Endothelial cell of umbilical vein (primary cell): ENCODE measurements around the gene CMTM7. TPM values are rescaled to one million over a fixed set of nuclear protein-coding genes. Genes with fewer than 3 reads are reported as not detected.

Experiments used
- BruUV-seq: library from RNA; stranded (reverse); fragments of 400-500 nt; replicated peaks from 2 replicates; lab custom pipeline; 2021; lab: Mats Ljungman, UMichigan
- CTCF ChIA-PET: fragments of 300-600, 350-600 bp; sonication (Branson Sonifier 250); formaldehyde crosslinking; loops from one replicate; lab custom pipeline; 2021; ENCODE audit warnings: antibody characterized with exemption, inconsistent platforms; lab: Charles Lee
- POLR2A ChIA-PET: fragments of 300-600, 350-600 bp; sonication (Branson Sonifier 250); formaldehyde crosslinking; loops from one replicate; lab custom pipeline; 2021; ENCODE audit warnings: antibody characterized with exemption, inconsistent platforms; lab: Charles Lee
- DNase-seq: peaks from one replicate; pipeline ENCODE4 v3.0.0-alpha.2; 2011; ENCODE audit warnings: low read depth, low spot score
- FAIRE-seq: peaks from 2 replicates; lab custom pipeline; 2011; peaks lifted over from hg19 to GRCh38; lab: Jason Lieb, UNC
- H2AFZ ChIP-seq: 2 replicates; pipeline ENCODE4 v1.6.0; 2012; ENCODE audit warnings: low read depth, low read length, control low read depth, inconsistent platforms
- H3K27ac ChIP-seq: 2 replicates; pipeline ENCODE4 v1.5.1; 2011; ENCODE audit warnings: low read depth, mild to moderate bottlenecking, control low read depth, low read length, moderate library complexity; ENCODE audit not compliant: insufficient read depth
- H3K27me3 ChIP-seq, 2 experiments: 2 replicates each; pipeline versions ENCODE4 v1.6.0 to v1.6.1; 2011; ENCODE audit warnings: low read length in 2 of 2, mixed read lengths in 1 of 2; ENCODE audit not compliant: control insufficient read depth in 2 of 2, insufficient read depth in 2 of 2
- H3K36me3 ChIP-seq, 2 experiments: 2 replicates in 1 of 2; 3 replicates in 1 of 2; pipeline ENCODE4 v1.5.1; 2011; ENCODE audit warnings: low read length in 2 of 2, mild to moderate bottlenecking in 1 of 2, moderate library complexity in 1 of 2; ENCODE audit not compliant: control insufficient read depth in 2 of 2, insufficient read depth in 2 of 2; ENCODE audit errors: extremely low read depth in 1 of 2
- H3K4me1 ChIP-seq: 3 replicates; pipeline ENCODE4 v1.5.1; 2011; ENCODE audit warnings: mild to moderate bottlenecking, low read length; ENCODE audit not compliant: control insufficient read depth, insufficient read depth; ENCODE audit errors: extremely low read depth
- H3K4me2 ChIP-seq: 2 replicates; pipeline ENCODE4 v1.6.1; 2011; ENCODE audit warnings: low read length, control low read depth, mixed read lengths; ENCODE audit not compliant: insufficient read depth
- H3K4me3 ChIP-seq, 3 experiments: fragments of 200-600 bp in 1 of 3; sonication (generic), shearing (Covaris generic) in 1 of 3; replicated peaks in 1 of 3; 2 replicates each; pipeline ENCODE4 v1.5.1; 2011 to 2016; ENCODE audit warnings: control low read depth in 3 of 3, low read length in 3 of 3, mild to moderate bottlenecking in 2 of 3, inconsistent platforms in 1 of 3, low read depth in 1 of 3, moderate library complexity in 1 of 3; ENCODE audit not compliant: insufficient read depth in 1 of 3
- H3K79me2 ChIP-seq: 2 replicates; pipeline ENCODE4 v1.6.0; 2012; ENCODE audit warnings: low read length, inconsistent platforms; ENCODE audit not compliant: control insufficient read depth, insufficient read depth
- H3K9ac ChIP-seq: replicated peaks from 2 replicates; pipeline ENCODE3; 2011; ENCODE audit warnings: low read length, control low read depth; ENCODE audit not compliant: insufficient read depth; ENCODE audit errors: extremely low read depth
- H3K9me1 ChIP-seq: replicated peaks from 3 replicates; pipeline ENCODE4 v1.6.0; 2011; ENCODE audit warnings: mild to moderate bottlenecking, low read length; ENCODE audit not compliant: control insufficient read depth, insufficient read depth; ENCODE audit errors: extremely low read depth
- H3K9me3 ChIP-seq: replicated peaks from 2 replicates; pipeline ENCODE4 v1.5.1; 2012; ENCODE audit warnings: low read length, inconsistent platforms; ENCODE audit not compliant: control insufficient read depth, insufficient read depth
- H4K20me1 ChIP-seq: replicated peaks from 2 replicates; pipeline ENCODE3; 2011; ENCODE audit warnings: mild to moderate bottlenecking, low read length; ENCODE audit not compliant: control insufficient read depth, insufficient read depth; ENCODE audit errors: extremely low read depth
- EZH2 ChIP-seq: IDR thresholded peaks from 2 replicates; pipeline ENCODE4 v1.6.1; 2012; ENCODE audit warnings: borderline replicate concordance, low read depth, mild to moderate bottlenecking, moderate library complexity, low read length, inconsistent platforms; ENCODE audit not compliant: severe bottlenecking
- FOS ChIP-seq: IDR thresholded peaks from 2 replicates; pipeline ENCODE4 v1.6.1; 2011; ENCODE audit warnings: mild to moderate bottlenecking, low read length, moderate library complexity, borderline replicate concordance; ENCODE audit not compliant: insufficient read depth
- GATA2 ChIP-seq: IDR thresholded peaks from 2 replicates; pipeline ENCODE4 v1.7.0; 2011; ENCODE audit warnings: low read depth, mild to moderate bottlenecking, moderate library complexity, mixed read lengths, low read length; ENCODE audit not compliant: insufficient read length, insufficient read depth
- JUN ChIP-seq: IDR thresholded peaks from 2 replicates; pipeline ENCODE4 v1.6.1; 2011; ENCODE audit warnings: borderline replicate concordance, low read depth; ENCODE audit not compliant: insufficient read length, insufficient read depth
- MYC ChIP-seq: IDR thresholded peaks from one replicate; pipeline ENCODE4 v1.6.1; 2011; ENCODE audit warnings: mild to moderate bottlenecking, low read depth, low read length
- POLR2A ChIP-seq: IDR thresholded peaks from 2 replicates; pipeline ENCODE4 v1.6.1; 2012; ENCODE audit warnings: low read depth, mild to moderate bottlenecking, control low read depth, low read length
- POLR2AphosphoS5 ChIP-seq: IDR thresholded peaks from 2 replicates; pipeline ENCODE4 v1.6.1; 2012; ENCODE audit warnings: low read depth, mild to moderate bottlenecking, control low read depth, low read length, moderate library complexity; ENCODE audit not compliant: insufficient read depth
- dilution Hi-C: fragments of 300-500 bp; cut with MboI; formaldehyde crosslinking; loops from one replicate; pipeline ENCODE4 v1.15.0; 2019; ENCODE audit warnings: low sequenced_read_pairs; ENCODE audit not compliant: extremely low pct_ligation_motif_present
- intact Hi-C: fragments of 100-400 bp; cut with micrococcal nuclease; formaldehyde crosslinking; loops from one replicate; pipeline ENCODE4 v1.10.0; 2022
- polyA plus RNA-seq, 4 experiments: library from polyadenylated mRNA; depleted of rRNA in 3 of 4; stranded (reverse) in 3 of 4; unstranded in 1 of 4; fragments of >200 nt; gene quantifications; 2 replicates each; pipeline versions ENCODE4 v1.2.1 to v1.2.3, GENCODE V29; 2011 to 2012; ENCODE audit warnings: missing spikeins in 1 of 4
- total RNA-seq: library from RNA; stranded (reverse); gene quantifications from 2 replicates; pipeline ENCODE4 v1.2.3, GENCODE V29; 2021
- TF ChIP-seq, protein P1 (sequence below), 2 donors: IDR thresholded peaks; 1 replicate in 1 of 2; 2 replicates in 1 of 2; pipeline ENCODE4 v1.5.1; 2011; ENCODE audit warnings: low read length in 2 of 2, mild to moderate bottlenecking in 2 of 2, moderate library complexity in 2 of 2, control low read depth in 1 of 2, inconsistent platforms in 1 of 2, low read depth in 1 of 2; ENCODE audit not compliant: insufficient read depth in 1 of 2; ENCODE audit errors: extremely low read depth in 1 of 2
- TF ChIP-seq, protein P2 (sequence below): IDR thresholded peaks from 2 replicates; pipeline ENCODE4 v1.6.1; 2011; ENCODE audit not compliant: insufficient read depth, insufficient read length

The CMTM7 gene
- total and polyA plus RNA-seq, 2 donors (not counting 3 experiments of a cell fraction or from before 2014, with no cell fraction given), result 44.7 to 88.5 TPM

DNA sequence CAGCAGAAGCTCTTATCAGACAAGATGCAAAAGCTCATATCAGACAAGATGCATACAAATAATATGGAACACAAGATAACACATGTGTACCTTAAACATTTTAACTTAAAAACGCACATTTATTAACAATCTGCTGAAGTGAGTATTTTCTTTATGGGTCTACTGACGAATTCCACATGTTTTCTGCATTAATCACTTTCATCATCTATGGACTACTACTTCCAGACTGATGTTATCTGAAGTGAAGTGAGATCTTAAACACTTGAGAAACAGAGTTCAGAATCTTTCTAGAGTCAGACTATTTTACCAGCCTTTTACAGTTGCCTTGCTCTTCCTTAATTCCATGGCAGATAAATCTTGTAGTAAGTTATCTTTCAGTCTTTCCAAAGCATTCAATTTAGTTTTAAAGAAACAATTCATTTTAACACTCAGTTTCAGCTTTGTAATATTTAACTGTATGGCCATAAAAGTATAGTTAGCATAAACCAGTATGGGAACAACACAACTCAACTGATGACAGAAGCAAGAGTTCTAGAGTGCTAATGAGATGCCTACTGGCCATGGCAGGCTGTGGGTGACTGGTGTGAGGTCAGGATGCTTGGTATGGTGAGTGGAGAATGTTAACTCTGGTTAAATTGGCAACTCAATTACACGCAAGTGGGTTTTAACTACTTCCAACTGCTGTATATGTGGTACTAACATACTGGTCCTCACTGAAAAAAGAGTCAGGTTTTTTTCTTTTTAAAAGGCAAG lies 101.2 kb downstream of the CMTM7 start:
- no peak overlapping the region for H3K4me2 ChIP-seq
- H3K4me3 ChIP-seq, result no peak overlapping the region
- intact Hi-C loops, result no loop called here
- FAIRE-seq (peak; percentile 40), DNase-seq (no peak)
- no TSS peak for BruUV-seq
- no peaks in the 10 kb centered on the region for H3K27me3 ChIP-seq
- peaks cover 14% of the 10 kb centered on the region for H3K4me1 ChIP-seq
- peaks cover 40% of the 10 kb centered on the region for H3K79me2 ChIP-seq
- H3K9me3 ChIP-seq, result no peaks in the 10 kb centered on the region
- no peak overlapping the region for H3K27ac ChIP-seq
- H2AFZ ChIP-seq, result no peak overlapping the region
- H3K36me3 ChIP-seq, result peaks cover 0 to 3% of the 10 kb centered on the region in 2 experiments
- ChIA-PET CTCF (interaction anchor here (0.8 to 1.7 kb wide), 6 partner anchors 9 to 118 kb away, joined by 3 to 5 read pairs (median 4); partner anchors contain the start of gene CMTM6), POLR2A (no interaction called here)
- TF ChIP-seq EZH2 (no peak), FOS (no peak), GATA2 (no peak), POLR2AphosphoS5 (no peak), MYC (no peak), JUN (no peak), POLR2A (no peak)
- TF ChIP-seq, protein P1, sequence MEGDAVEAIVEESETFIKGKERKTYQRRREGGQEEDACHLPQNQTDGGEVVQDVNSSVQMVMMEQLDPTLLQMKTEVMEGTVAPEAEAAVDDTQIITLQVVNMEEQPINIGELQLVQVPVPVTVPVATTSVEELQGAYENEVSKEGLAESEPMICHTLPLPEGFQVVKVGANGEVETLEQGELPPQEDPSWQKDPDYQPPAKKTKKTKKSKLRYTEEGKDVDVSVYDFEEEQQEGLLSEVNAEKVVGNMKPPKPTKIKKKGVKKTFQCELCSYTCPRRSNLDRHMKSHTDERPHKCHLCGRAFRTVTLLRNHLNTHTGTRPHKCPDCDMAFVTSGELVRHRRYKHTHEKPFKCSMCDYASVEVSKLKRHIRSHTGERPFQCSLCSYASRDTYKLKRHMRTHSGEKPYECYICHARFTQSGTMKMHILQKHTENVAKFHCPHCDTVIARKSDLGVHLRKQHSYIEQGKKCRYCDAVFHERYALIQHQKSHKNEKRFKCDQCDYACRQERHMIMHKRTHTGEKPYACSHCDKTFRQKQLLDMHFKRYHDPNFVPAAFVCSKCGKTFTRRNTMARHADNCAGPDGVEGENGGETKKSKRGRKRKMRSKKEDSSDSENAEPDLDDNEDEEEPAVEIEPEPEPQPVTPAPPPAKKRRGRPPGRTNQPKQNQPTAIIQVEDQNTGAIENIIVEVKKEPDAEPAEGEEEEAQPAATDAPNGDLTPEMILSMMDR (IDR thresholded peaks at IDR 0.05; ENCODE audit: extremely low read depth in 1 of 2, insufficient read depth in 1 of 2, low read depth in 1 of 2, low read length in 2 of 2), result no peak
- TF ChIP-seq, protein P2, sequence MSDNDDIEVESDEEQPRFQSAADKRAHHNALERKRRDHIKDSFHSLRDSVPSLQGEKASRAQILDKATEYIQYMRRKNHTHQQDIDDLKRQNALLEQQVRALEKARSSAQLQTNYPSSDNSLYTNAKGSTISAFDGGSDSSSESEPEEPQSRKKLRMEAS, result no peak
- peaks cover 9% of the 10 kb centered on the region for H4K20me1 ChIP-seq
- H3K9me1 ChIP-seq, result no peaks in the 10 kb centered on the region
- dilution Hi-C loops, result no loop called here
- no peak overlapping the region for H3K9ac ChIP-seq
